Esophagus squamous epithelium (tissue), 4 donors: Measurements from ENCODE around the gene FGF14.
"Not testable (repeated sequence)": the region's sequence is repeated elsewhere in the genome, so short reads cannot be mapped to it uniquely, and the experiment has no call there.

Source experiments
- POLR2A ChIP-seq, 4 donors: fragments of 450-650 bp; IDR thresholded peaks; one replicate each; pipeline ENCODE4 v1.6.1; 2017; ENCODE audit warnings: antibody characterized with exemption in 4 of 4, mild to moderate bottlenecking in 4 of 4, moderate library complexity in 3 of 4
- TF ChIP-seq, protein P1 (sequence below), 6 experiments: fragments of 450-650 bp in 4 of 6; fragments of 200-600 bp in 2 of 6; sonication (generic) in 2 of 6; IDR thresholded peaks; one replicate each; pipeline ENCODE4 v1.5.1; 2016 to 2019; ENCODE audit warnings: antibody characterized with exemption in 6 of 6, mild to moderate bottlenecking in 4 of 6, moderate library complexity in 4 of 6

DNA sequence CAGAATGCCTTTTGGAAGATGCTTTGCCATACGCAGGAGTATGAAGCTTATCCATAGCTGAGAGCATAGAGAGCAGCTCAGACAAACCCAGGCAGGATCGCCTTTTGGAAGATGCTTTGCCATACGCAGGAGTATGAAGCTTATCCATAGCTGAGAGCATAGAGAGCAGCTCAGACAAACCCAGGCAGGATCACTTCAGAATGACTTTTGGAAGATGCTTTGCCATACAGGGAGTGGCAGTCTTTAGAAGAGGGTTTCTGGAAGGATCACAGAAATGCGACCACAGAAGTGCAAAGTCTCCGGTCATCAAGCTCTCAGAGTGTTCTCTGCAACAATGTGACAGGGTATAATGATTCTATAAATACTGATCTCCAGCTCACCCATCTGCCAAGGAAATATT, 390.4 kb downstream of the FGF14 start:
- TF ChIP-seq, protein P1, sequence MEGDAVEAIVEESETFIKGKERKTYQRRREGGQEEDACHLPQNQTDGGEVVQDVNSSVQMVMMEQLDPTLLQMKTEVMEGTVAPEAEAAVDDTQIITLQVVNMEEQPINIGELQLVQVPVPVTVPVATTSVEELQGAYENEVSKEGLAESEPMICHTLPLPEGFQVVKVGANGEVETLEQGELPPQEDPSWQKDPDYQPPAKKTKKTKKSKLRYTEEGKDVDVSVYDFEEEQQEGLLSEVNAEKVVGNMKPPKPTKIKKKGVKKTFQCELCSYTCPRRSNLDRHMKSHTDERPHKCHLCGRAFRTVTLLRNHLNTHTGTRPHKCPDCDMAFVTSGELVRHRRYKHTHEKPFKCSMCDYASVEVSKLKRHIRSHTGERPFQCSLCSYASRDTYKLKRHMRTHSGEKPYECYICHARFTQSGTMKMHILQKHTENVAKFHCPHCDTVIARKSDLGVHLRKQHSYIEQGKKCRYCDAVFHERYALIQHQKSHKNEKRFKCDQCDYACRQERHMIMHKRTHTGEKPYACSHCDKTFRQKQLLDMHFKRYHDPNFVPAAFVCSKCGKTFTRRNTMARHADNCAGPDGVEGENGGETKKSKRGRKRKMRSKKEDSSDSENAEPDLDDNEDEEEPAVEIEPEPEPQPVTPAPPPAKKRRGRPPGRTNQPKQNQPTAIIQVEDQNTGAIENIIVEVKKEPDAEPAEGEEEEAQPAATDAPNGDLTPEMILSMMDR (IDR thresholded peaks at IDR 0.05), result not testable (repeated sequence)
- TF ChIP-seq POLR2A (IDR thresholded peaks at IDR 0.05), result not testable (repeated sequence)
